ENCODE measurements around the gene NT5C1B. TPM values are rescaled to one million over a fixed set of nuclear protein-coding genes. Genes with fewer than 3 reads are reported as not detected.

NT5C1B gene
- total RNA-seq, 1 donor from 2014 or later, result not detected

DNA sequence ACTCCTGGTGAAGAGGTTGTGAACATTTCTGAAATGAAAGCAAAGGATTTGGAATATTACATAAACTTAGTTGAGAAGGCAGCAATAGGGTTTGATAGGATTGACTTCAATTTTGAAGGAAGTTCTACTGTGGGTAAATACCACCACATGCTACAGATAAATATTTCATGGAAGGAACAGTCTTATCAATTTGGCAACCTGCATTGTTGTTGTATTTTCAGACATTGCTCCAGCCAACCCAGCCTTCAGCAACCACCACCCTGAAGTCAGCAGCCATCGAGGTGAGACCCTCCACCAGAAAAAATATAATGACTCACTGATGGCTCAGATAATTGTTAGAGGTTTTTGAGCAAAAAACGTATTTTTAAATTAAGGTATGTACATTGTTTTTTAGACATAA lies 38.9 kb downstream of the NT5C1B start:
- Mint-ChIP-seq H3K36me3 (ENCODE audit: low read depth) (peaks cover 31% of the 10 kb centered on the region), H3K9me3 (no peaks in the 10 kb centered on the region), H3K4me3 (no peak overlapping the region), H3K27ac (no peak overlapping the region), H3K4me1 (peaks cover 29% of the 10 kb centered on the region), H3K27me3 (no peaks in the 10 kb centered on the region)
- ATAC-seq (ENCODE audit: low read depth) (no peak), DNase-seq (no peak)
- TF ChIP-seq, protein P1, sequence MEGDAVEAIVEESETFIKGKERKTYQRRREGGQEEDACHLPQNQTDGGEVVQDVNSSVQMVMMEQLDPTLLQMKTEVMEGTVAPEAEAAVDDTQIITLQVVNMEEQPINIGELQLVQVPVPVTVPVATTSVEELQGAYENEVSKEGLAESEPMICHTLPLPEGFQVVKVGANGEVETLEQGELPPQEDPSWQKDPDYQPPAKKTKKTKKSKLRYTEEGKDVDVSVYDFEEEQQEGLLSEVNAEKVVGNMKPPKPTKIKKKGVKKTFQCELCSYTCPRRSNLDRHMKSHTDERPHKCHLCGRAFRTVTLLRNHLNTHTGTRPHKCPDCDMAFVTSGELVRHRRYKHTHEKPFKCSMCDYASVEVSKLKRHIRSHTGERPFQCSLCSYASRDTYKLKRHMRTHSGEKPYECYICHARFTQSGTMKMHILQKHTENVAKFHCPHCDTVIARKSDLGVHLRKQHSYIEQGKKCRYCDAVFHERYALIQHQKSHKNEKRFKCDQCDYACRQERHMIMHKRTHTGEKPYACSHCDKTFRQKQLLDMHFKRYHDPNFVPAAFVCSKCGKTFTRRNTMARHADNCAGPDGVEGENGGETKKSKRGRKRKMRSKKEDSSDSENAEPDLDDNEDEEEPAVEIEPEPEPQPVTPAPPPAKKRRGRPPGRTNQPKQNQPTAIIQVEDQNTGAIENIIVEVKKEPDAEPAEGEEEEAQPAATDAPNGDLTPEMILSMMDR (IDR thresholded peaks at IDR 0.05), result no peak
- intact Hi-C loops (cut with micrococcal nuclease), result no loop called here
- ChIA-PET CTCF (no interaction called here), POLR2A (no interaction called here)

DNA sequence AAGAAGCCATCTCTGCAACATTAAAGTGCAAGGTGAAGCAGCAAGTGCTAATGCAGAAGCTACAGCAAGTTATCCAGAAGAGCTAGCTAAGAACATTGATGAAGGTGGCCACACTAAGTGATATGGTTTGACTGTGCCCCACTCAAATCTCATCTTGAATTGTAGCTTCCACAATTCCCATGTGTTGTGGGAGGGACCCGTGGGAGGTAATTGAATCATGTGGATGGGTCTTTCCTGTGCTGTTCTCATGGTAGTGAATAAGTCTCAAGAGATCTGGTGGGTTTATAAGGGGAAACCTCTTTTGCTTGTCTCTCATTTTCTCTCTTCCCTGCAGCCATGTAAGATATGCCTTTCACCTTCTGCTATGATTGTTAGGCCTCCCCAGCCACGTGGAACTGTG lies 40.3 kb downstream of the NT5C1B start:
- no peaks in the 10 kb centered on the region for H3K9me3 Mint-ChIP-seq
- DNase-seq (no peak), ATAC-seq (ENCODE audit: low read depth) (no peak)
- ChIA-PET CTCF (interaction anchor here (1.1 kb wide), 1 partner anchor 10 kb away, joined by 4 read pairs; no protein-coding TSS in a partner anchor), POLR2A (no interaction called here)
- H3K4me1 Mint-ChIP-seq, result peaks cover 29% of the 10 kb centered on the region
- peaks cover 20% of the 10 kb centered on the region for H3K36me3 Mint-ChIP-seq (ENCODE audit: low read depth)
- H3K4me3 Mint-ChIP-seq, result no peak overlapping the region
- H3K27ac Mint-ChIP-seq, result no peak overlapping the region
- TF ChIP-seq, protein P1 (IDR thresholded peaks at IDR 0.05), result no peak
- H3K27me3 Mint-ChIP-seq, result no peaks in the 10 kb centered on the region
- intact Hi-C loops (cut with micrococcal nuclease), result no loop called here

DNA sequence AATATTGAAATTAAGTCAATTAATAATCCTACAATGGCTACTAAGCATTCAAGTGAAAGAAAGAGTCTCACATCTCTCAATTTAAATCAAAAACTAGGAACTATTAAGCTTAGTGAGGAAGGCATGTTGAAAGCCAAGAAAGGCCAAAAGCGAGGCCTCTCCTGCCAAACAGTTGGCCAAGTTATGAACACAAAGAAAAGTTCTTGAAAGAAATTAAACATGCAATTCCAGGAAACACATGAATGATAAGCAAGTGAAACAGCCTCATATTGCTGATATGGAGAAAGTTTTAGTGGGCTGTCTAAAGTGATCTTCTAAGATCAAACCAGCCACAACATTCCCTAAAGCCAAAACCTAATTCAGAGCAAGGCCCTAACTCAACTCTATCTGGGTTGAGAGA lies 40.7 kb downstream of the NT5C1B start:
- TF ChIP-seq, protein P1 (IDR thresholded peaks at IDR 0.05), result no peak
- DNase-seq (no peak), ATAC-seq (ENCODE audit: low read depth) (no peak)
- H3K4me3 Mint-ChIP-seq, result no peak overlapping the region
- H3K27ac Mint-ChIP-seq, result no peak overlapping the region
- no peaks in the 10 kb centered on the region for H3K9me3 Mint-ChIP-seq
- no peaks in the 10 kb centered on the region for H3K27me3 Mint-ChIP-seq
- ChIA-PET CTCF (no interaction called here), POLR2A (no interaction called here)
- intact Hi-C loops (cut with micrococcal nuclease), result no loop called here
- H3K4me1 Mint-ChIP-seq, result peaks cover 29% of the 10 kb centered on the region
- peaks cover 18% of the 10 kb centered on the region for H3K36me3 Mint-ChIP-seq (ENCODE audit: low read depth)

DNA sequence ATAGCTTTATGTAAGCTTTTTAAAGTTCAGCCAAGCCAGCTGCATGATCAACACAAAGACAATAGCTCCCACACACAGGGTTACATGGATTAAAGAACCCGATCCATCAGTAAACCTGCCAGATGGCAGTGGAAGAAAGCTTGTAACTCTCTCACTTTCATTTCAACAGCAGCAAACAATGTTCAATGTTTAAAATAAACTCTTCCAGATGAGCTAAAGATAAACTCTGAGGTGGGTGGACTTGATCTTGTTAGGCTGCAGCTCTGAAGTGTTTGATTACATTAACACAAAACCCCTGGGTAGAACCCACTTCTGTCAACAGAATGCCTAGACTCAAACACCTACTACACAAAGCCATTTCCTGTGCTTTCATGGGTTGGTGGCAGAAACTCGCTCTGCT lies 42.8 kb downstream of the NT5C1B start:
- POLR2A ChIA-PET, result interaction anchor here (1.1 kb wide), 1 partner anchor 13 kb away, joined by 3 read pairs; no protein-coding TSS in a partner anchor
- CTCF ChIA-PET, result interaction anchor here (1.2 kb wide), 1 partner anchor 28 kb away, joined by 3 read pairs; no protein-coding TSS in a partner anchor
- Mint-ChIP-seq H3K27ac (no peak overlapping the region), H3K36me3 (ENCODE audit: low read depth) (peaks cover 8% of the 10 kb centered on the region), H3K27me3 (no peaks in the 10 kb centered on the region), H3K4me1 (peaks cover 29% of the 10 kb centered on the region), H3K9me3 (no peaks in the 10 kb centered on the region), H3K4me3 (no peak overlapping the region)
- ATAC-seq (ENCODE audit: low read depth), result no peak
- intact Hi-C loops (cut with micrococcal nuclease), result no loop called here
- DNase-seq, result no peak
- TF ChIP-seq, protein P1 (IDR thresholded peaks at IDR 0.05), result no peak

DNA sequence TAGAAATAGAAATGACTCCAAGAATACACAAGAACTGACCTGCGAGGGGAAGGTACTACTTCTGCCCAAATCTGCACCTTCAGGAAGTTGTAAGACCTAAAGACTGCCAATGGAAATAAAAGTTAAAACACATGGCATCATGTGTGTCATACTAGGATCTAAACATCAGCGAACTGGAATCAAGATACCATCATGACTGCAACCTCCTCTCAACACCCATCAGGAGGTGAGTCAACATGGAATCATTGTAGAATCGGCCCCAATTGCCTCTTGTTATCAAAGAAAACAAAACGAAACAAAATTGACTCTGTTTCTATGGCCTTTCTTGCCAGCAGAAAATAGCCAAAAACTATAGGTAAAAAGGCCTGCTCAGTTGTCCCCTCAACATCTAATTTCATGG lies 44.0 kb downstream of the NT5C1B start:
- DNase-seq (no peak), ATAC-seq (ENCODE audit: low read depth) (no peak)
- no peak overlapping the region for H3K27ac Mint-ChIP-seq
- H3K27me3 Mint-ChIP-seq, result no peaks in the 10 kb centered on the region
- POLR2A ChIA-PET, result no interaction called here
- peaks cover 5% of the 10 kb centered on the region for H3K9me3 Mint-ChIP-seq
- H3K4me3 Mint-ChIP-seq, result no peak overlapping the region
- CTCF ChIA-PET, result interaction anchor here (1.2 kb wide), 1 partner anchor 27 kb away, joined by 3 read pairs; no protein-coding TSS in a partner anchor
- TF ChIP-seq, protein P1 (IDR thresholded peaks at IDR 0.05), result no peak
- intact Hi-C loops (cut with micrococcal nuclease), result no loop called here
- peaks cover 8% of the 10 kb centered on the region for H3K36me3 Mint-ChIP-seq (ENCODE audit: low read depth)
- H3K4me1 Mint-ChIP-seq, result peaks cover 25% of the 10 kb centered on the region

Measured in activated B cell treated with CpG ODN at 0.5 μM for 24 hours (primary cell).